MG63 (cell line): ENCODE results near the gene UBAC2. TPM values are rescaled to one million over a fixed set of nuclear protein-coding genes. Genes with fewer than 3 reads are reported as not detected.
"Not testable (repeated sequence)": the region's sequence is repeated elsewhere in the genome, so short reads cannot be mapped to it uniquely, and the experiment has no call there.

Source experiments
- DNase-seq: peaks from one replicate; pipeline ENCODE4 v3.0.0-alpha.2; 2020
- H3K27me3 ChIP-seq: fragments of 250-450 bp; sonication (Bioruptor Pico); 2 replicates; pipeline ENCODE4 v1.5.1; 2020; ENCODE audit warnings: mild to moderate bottlenecking, moderate library complexity
- H3K36me3 ChIP-seq: fragments of 250-450 bp; sonication (Bioruptor Pico); 2 replicates; pipeline ENCODE4 v1.5.1; 2020; ENCODE audit warnings: mild to moderate bottlenecking, moderate library complexity
- H3K4me3 ChIP-seq: fragments of 250-450 bp; sonication (Bioruptor Pico); 2 replicates; pipeline ENCODE4 v1.5.1; 2020; ENCODE audit warnings: mild to moderate bottlenecking, moderate library complexity
- H3K9me3 ChIP-seq: fragments of 250-450 bp; sonication (Bioruptor Pico); 2 replicates; pipeline ENCODE4 v1.5.1; 2020; ENCODE audit warnings: mild to moderate bottlenecking, moderate library complexity
- total RNA-seq: library from RNA; depleted of rRNA; stranded (reverse); fragments of >200 nt; shearing (Covaris generic); gene quantifications from 2 replicates; pipeline ENCODE4 v1.2.3, GENCODE V29; 2014; ENCODE audit warnings: low replicate concordance

The UBAC2 gene
- total RNA-seq, 1 experiment from 2014 or later, result 80.9 TPM

GRCh38 chr13:99249178-99249577 is 48.5 kb downstream of the UBAC2 start:
- not testable (repeated sequence) for H3K27me3 ChIP-seq, H3K36me3 ChIP-seq, DNase-seq, H3K4me3 ChIP-seq, H3K9me3 ChIP-seq

GRCh38 chr13:99249606-99250005 is 49.0 kb downstream of the UBAC2 start:
- H3K36me3 ChIP-seq, H3K9me3 ChIP-seq, H3K4me3 ChIP-seq, DNase-seq, H3K27me3 ChIP-seq: not testable (repeated sequence)

GRCh38 chr13:99250982-99251825 is 50.5 kb downstream of the UBAC2 start:
- Histone ChIP-seq H3K9me3 (no peaks in the 10 kb centered on the region), H3K36me3 (peaks cover 2% of the 10 kb centered on the region), H3K4me3 (no peak overlapping the region), H3K27me3 (no peaks in the 10 kb centered on the region)
- DNase-seq, result no peak

- Histone ChIP-seq H3K9me3 (no peaks in the 10 kb centered on the region), H3K4me3 (no peak overlapping the region), H3K27me3 (no peaks in the 10 kb centered on the region), H3K36me3 (peaks cover 2% of the 10 kb centered on the region)
- DNase-seq, result no peak
Measured at GRCh38 chr13:99251921-99252320, 51.3 kb downstream of the UBAC2 start.

GRCh38 chr13:99254830-99255229 is 54.2 kb downstream of the UBAC2 start:
- no peak for DNase-seq
- Histone ChIP-seq H3K4me3 (no peak overlapping the region), H3K36me3 (peaks cover 2% of the 10 kb centered on the region), H3K9me3 (no peaks in the 10 kb centered on the region), H3K27me3 (no peaks in the 10 kb centered on the region)

- Histone ChIP-seq H3K9me3 (no peaks in the 10 kb centered on the region), H3K27me3 (no peaks in the 10 kb centered on the region), H3K36me3 (no peaks in the 10 kb centered on the region; the same call in none of the 2 replicates), H3K4me3 (no peak overlapping the region)
- DNase-seq, result no peak
Measured at GRCh38 chr13:99255271-99255670, 54.6 kb downstream of the UBAC2 start.

GRCh38 chr13:99256283-99256682 is 55.6 kb downstream of the UBAC2 start:
- no peaks in the 10 kb centered on the region for H3K9me3 ChIP-seq
- no peak overlapping the region for H3K4me3 ChIP-seq
- no peaks in the 10 kb centered on the region for H3K27me3 ChIP-seq
- DNase-seq, result no peak
- no peaks in the 10 kb centered on the region; the same call in none of the 2 replicates for H3K36me3 ChIP-seq

- no peaks in the 10 kb centered on the region; the same call in 1 of the 2 replicates for H3K36me3 ChIP-seq
- no peaks in the 10 kb centered on the region for H3K27me3 ChIP-seq
- H3K9me3 ChIP-seq, result no peaks in the 10 kb centered on the region
- no peak for DNase-seq
- H3K4me3 ChIP-seq, result no peak overlapping the region
Measured at GRCh38 chr13:99256709-99257108, 56.1 kb downstream of the UBAC2 start.

GRCh38 chr13:99257291-99257690 is 56.6 kb downstream of the UBAC2 start:
- H3K36me3 ChIP-seq, result no peaks in the 10 kb centered on the region; the same call in 1 of the 2 replicates
- DNase-seq, result no peak

GRCh38 chr13:99258210-99258860 is 57.7 kb downstream of the UBAC2 start, which contains the start of gene GPR18:
GPR18 (minus strand) TSS chr13:99258379; CDS start chr13:99255872, 2,507 bp downstream.
- Histone ChIP-seq H3K9me3 (no peaks in the 10 kb centered on the region), H3K36me3 (no peaks in the 10 kb centered on the region; the same call in 1 of the 2 replicates), H3K4me3 (no peak within 1 kb of the TSS), H3K27me3 (no peaks in the 10 kb centered on the region)
- no peak for DNase-seq

More at GRCh38 chr13:99257291-99257690, 56.6 kb downstream of the UBAC2 start:
- Histone ChIP-seq H3K9me3 (no peaks in the 10 kb centered on the region), H3K4me3 (no peak overlapping the region), H3K27me3 (no peaks in the 10 kb centered on the region)

GRCh38 chr13:99258946-99259345 is 58.3 kb downstream of the UBAC2 start:
- no peak for DNase-seq
- Histone ChIP-seq H3K36me3 (no peaks in the 10 kb centered on the region; the same call in 1 of the 2 replicates), H3K27me3 (no peaks in the 10 kb centered on the region), H3K9me3 (no peaks in the 10 kb centered on the region), H3K4me3 (no peak overlapping the region)

GRCh38 chr13:99260216-99260615 is 59.6 kb downstream of the UBAC2 start:
- Histone ChIP-seq H3K9me3 (no peaks in the 10 kb centered on the region), H3K36me3 (no peaks in the 10 kb centered on the region; the same call in 1 of the 2 replicates), H3K27me3 (no peaks in the 10 kb centered on the region), H3K4me3 (no peak overlapping the region)
- no peak for DNase-seq

GRCh38 chr13:99261059-99261458 is 60.4 kb downstream of the UBAC2 start:
- no peak overlapping the region for H3K4me3 ChIP-seq
- H3K27me3 ChIP-seq, result no peaks in the 10 kb centered on the region
- no peak for DNase-seq
- H3K36me3 ChIP-seq, result no peaks in the 10 kb centered on the region; the same call in 1 of the 2 replicates
- no peaks in the 10 kb centered on the region for H3K9me3 ChIP-seq

- no peak for DNase-seq
- no peaks in the 10 kb centered on the region for H3K9me3 ChIP-seq
- H3K4me3 ChIP-seq, result no peak overlapping the region
- no peaks in the 10 kb centered on the region for H3K27me3 ChIP-seq
- H3K36me3 ChIP-seq, result no peaks in the 10 kb centered on the region
Measured at GRCh38 chr13:99263126-99263785, 62.6 kb downstream of the UBAC2 start.

- Histone ChIP-seq H3K27me3 (no peaks in the 10 kb centered on the region), H3K9me3 (no peaks in the 10 kb centered on the region), H3K4me3 (no peak overlapping the region), H3K36me3 (no peaks in the 10 kb centered on the region)
- no peak for DNase-seq
Measured at GRCh38 chr13:99264051-99264450, 63.4 kb downstream of the UBAC2 start.

GRCh38 chr13:99265162-99265800 is 64.6 kb downstream of the UBAC2 start:
- H3K9me3 ChIP-seq, result no peaks in the 10 kb centered on the region
- H3K36me3 ChIP-seq, result no peaks in the 10 kb centered on the region
- no peak for DNase-seq
- no peak overlapping the region for H3K4me3 ChIP-seq
- no peaks in the 10 kb centered on the region for H3K27me3 ChIP-seq
